Activated CD8-positive, alpha-beta T cell treated with anti-CD3 and anti-CD28 coated beads for 36 hours (primary cell): Measurements from ENCODE around the gene HMOX2. TPM values are rescaled to one million over a fixed set of nuclear protein-coding genes. Genes with fewer than 3 reads are reported as not detected.

ENCODE experiments used
- ATAC-seq: fragments of 200-7000 bp; cut with Tn5 transposase; one replicate; pipeline ENCODE4 v1.10.0; 2021; ENCODE audit warnings: mild to moderate bottlenecking, moderate library complexity
- CTCF ChIA-PET: fragments of 350-600 bp; sonication (Branson Sonifier 250); formaldehyde crosslinking; loops from one replicate; lab custom pipeline; 2021; ENCODE audit warnings: antibody characterized with exemption; lab: Charles Lee
- POLR2A ChIA-PET: fragments of 350-600 bp; sonication (Branson Sonifier 250); formaldehyde crosslinking; loops from one replicate; lab custom pipeline; 2021; ENCODE audit warnings: antibody characterized with exemption; lab: Charles Lee
- DNase-seq: peaks from one replicate; pipeline ENCODE4 v3.0.0-alpha.2; 2020
- H3K27ac Mint-ChIP-seq: one replicate; pipeline ENCODE4 v1.8.0; 2021; ENCODE audit warnings: mild to moderate bottlenecking, mixed read lengths
- H3K27me3 Mint-ChIP-seq: one replicate; pipeline ENCODE4 v1.8.0; 2021; ENCODE audit warnings: mixed read lengths
- H3K36me3 Mint-ChIP-seq: one replicate; pipeline ENCODE4 v1.8.0; 2021; ENCODE audit warnings: low read depth, mixed read lengths
- H3K4me1 Mint-ChIP-seq: one replicate; pipeline ENCODE4 v1.8.0; 2021; ENCODE audit warnings: low read depth, mixed read lengths
- H3K4me3 Mint-ChIP-seq: one replicate; pipeline ENCODE4 v1.8.0; 2021; ENCODE audit warnings: mild to moderate bottlenecking, moderate library complexity, mixed read lengths
- H3K9me3 Mint-ChIP-seq: one replicate; pipeline ENCODE4 v1.8.0; 2021; ENCODE audit warnings: mixed read lengths
- intact Hi-C: fragments of 100-400 bp; cut with micrococcal nuclease; formaldehyde crosslinking; loops from one replicate; pipeline ENCODE4 v1.10.0; 2022
- total RNA-seq, 2 experiments: library from RNA; stranded (reverse); gene quantifications; one replicate each; pipeline ENCODE4 v1.2.3, GENCODE V29; 2021
- TF ChIP-seq, protein P1 (sequence below): fragments of 200-600 bp; IDR thresholded peaks from one replicate; pipeline ENCODE4 v1.8.0; 2022; ENCODE audit warnings: antibody characterized with exemption, mild to moderate bottlenecking

The HMOX2 gene
- total RNA-seq, 2 experiments from 2014 or later, result 64.7 to 65.4 TPM

DNA sequence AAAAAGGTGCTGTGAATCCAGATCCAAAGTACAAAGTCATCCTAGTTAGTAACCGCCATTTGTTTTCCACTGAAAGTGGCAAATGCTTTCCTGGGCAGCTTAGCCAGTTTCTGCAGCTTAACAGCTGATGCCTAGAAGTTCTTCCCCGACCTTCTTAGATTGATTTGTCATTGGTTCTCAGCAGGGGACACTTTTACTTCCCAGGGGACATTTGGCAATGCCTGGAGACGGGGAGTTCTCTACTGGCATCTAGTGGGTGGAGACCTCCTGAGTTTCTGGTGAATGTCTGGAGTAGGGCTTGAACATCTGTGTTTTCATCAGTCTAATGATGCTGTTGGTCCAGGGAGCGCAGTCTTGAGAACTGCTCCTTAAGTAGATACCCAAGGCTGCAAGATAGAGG lies 43.0 kb upstream of the HMOX2 start:
- POLR2A ChIA-PET, result no interaction called here
- H3K9me3 Mint-ChIP-seq, result no peaks in the 10 kb centered on the region
- TF ChIP-seq, protein P1, sequence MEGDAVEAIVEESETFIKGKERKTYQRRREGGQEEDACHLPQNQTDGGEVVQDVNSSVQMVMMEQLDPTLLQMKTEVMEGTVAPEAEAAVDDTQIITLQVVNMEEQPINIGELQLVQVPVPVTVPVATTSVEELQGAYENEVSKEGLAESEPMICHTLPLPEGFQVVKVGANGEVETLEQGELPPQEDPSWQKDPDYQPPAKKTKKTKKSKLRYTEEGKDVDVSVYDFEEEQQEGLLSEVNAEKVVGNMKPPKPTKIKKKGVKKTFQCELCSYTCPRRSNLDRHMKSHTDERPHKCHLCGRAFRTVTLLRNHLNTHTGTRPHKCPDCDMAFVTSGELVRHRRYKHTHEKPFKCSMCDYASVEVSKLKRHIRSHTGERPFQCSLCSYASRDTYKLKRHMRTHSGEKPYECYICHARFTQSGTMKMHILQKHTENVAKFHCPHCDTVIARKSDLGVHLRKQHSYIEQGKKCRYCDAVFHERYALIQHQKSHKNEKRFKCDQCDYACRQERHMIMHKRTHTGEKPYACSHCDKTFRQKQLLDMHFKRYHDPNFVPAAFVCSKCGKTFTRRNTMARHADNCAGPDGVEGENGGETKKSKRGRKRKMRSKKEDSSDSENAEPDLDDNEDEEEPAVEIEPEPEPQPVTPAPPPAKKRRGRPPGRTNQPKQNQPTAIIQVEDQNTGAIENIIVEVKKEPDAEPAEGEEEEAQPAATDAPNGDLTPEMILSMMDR, result no peak
- peaks cover 46% of the 10 kb centered on the region for H3K36me3 Mint-ChIP-seq
- no peak overlapping the region for H3K4me3 Mint-ChIP-seq
- H3K27ac Mint-ChIP-seq, result peak overlapping the region; percentile 12
- intact Hi-C loops, result no loop called here
- H3K4me1 Mint-ChIP-seq, result peaks cover 30% of the 10 kb centered on the region
- CTCF ChIA-PET, result no interaction called here
- ATAC-seq, result no peak
- no peaks in the 10 kb centered on the region for H3K27me3 Mint-ChIP-seq
- no peak for DNase-seq

GRCh38 chr16:4433914-4434787 lies 42.0 kb upstream of the HMOX2 start:
- Mint-ChIP-seq H3K27ac (no peak overlapping the region), H3K4me3 (no peak overlapping the region), H3K27me3 (no peaks in the 10 kb centered on the region), H3K36me3 (peaks cover 46% of the 10 kb centered on the region), H3K4me1 (peaks cover 26% of the 10 kb centered on the region), H3K9me3 (no peaks in the 10 kb centered on the region)
- intact Hi-C loops, result no loop called here
- DNase-seq (no peak), ATAC-seq (no peak)
- TF ChIP-seq, protein P1, result no peak
- ChIA-PET POLR2A (interaction anchor here (1.0 kb wide), 2 partner anchors 8 to 25 kb away, joined by 3 to 4 read pairs; no protein-coding TSS in a partner anchor), CTCF (no interaction called here)

GRCh38 chr16:4435337-4436067 lies 40.7 kb upstream of the HMOX2 start:
- peaks cover 50% of the 10 kb centered on the region for H3K36me3 Mint-ChIP-seq
- no peak for ATAC-seq
- no peak for DNase-seq
- no peaks in the 10 kb centered on the region for H3K9me3 Mint-ChIP-seq
- intact Hi-C loops, result no loop called here
- ChIA-PET POLR2A (interaction anchor here (1.0 to 1.5 kb wide), 3 partner anchors 9 to 24 kb away, joined by 3 to 4 read pairs (median 4); no protein-coding TSS in a partner anchor), CTCF (interaction anchor here (1.4 kb wide), 1 partner anchor 32 kb away, joined by 5 read pairs; no protein-coding TSS in a partner anchor)
- peak overlapping the region; percentile 43 for H3K27ac Mint-ChIP-seq
- TF ChIP-seq, protein P1, result no peak
- peaks cover 23% of the 10 kb centered on the region for H3K4me1 Mint-ChIP-seq
- no peaks in the 10 kb centered on the region for H3K27me3 Mint-ChIP-seq
- H3K4me3 Mint-ChIP-seq, result no peak overlapping the region

DNA sequence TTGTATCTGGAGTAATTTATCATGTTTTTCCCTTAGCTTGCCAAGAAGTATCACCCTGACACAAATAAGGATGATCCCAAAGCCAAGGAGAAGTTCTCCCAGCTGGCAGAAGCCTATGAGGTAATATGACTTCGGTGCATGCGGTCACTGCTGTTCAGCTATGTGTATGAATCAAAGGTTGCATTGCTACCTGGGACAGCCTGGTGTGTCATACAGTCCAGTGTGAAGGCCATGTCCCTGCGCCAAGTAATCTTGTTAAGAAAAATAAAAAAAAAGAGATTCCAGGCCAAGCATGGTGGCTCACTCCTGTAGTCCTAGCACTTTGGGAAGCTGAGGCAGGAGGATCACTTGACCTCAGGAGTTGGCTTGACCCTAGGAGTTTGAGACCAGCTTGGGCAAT lies 38.8 kb upstream of the HMOX2 start:
- ChIA-PET CTCF (no interaction called here), POLR2A (interaction anchor here (1.1 kb wide), 1 partner anchor 23 kb away, joined by 3 read pairs; no protein-coding TSS in a partner anchor)
- DNase-seq, result no peak
- TF ChIP-seq, protein P1, result no peak
- no peak for ATAC-seq
- intact Hi-C loops, result no loop called here
- Mint-ChIP-seq H3K27ac (no peak overlapping the region), H3K27me3 (no peaks in the 10 kb centered on the region), H3K4me3 (no peak overlapping the region), H3K4me1 (peaks cover 17% of the 10 kb centered on the region), H3K9me3 (no peaks in the 10 kb centered on the region), H3K36me3 (peaks cover 58% of the 10 kb centered on the region)
